Activated gamma-delta T cell treated with Interleukin-2 at 50 U/mL for 16 hours (primary cell): ENCODE measurements around the gene TSKU.

Source experiments
- DNase-seq: peaks from one replicate; pipeline ENCODE4 v3.0.0-alpha.2; 2020

Gene TSKU

GRCh38 chr11:76830639-76831327, 47.6 kb downstream of the TSKU start:
- DNase-seq, result no peak

GRCh38 chr11:76831686-76832310, 48.6 kb downstream of the TSKU start:
- no peak for DNase-seq

GRCh38 chr11:76832361-76832760, 49.2 kb downstream of the TSKU start:
- no peak for DNase-seq

GRCh38 chr11:76834151-76834550, 51.0 kb downstream of the TSKU start:
- no peak for DNase-seq

GRCh38 chr11:76835036-76835435, 51.9 kb downstream of the TSKU start:
- DNase-seq, result no peak

GRCh38 chr11:76835928-76836612, 52.9 kb downstream of the TSKU start:
- no peak for DNase-seq

- no peak for DNase-seq
Measured at GRCh38 chr11:76836613-76837291, 53.6 kb downstream of the TSKU start.

- DNase-seq, result no peak
Measured at GRCh38 chr11:76837696-76838677, 54.8 kb downstream of the TSKU start.

- DNase-seq, result no peak
Measured at GRCh38 chr11:76838678-76839068, 55.5 kb downstream of the TSKU start.

GRCh38 chr11:76839311-76839710, 56.2 kb downstream of the TSKU start:
- DNase-seq, result no peak

- DNase-seq, result no peak
Measured at GRCh38 chr11:76841923-76842452, 58.8 kb downstream of the TSKU start.

GRCh38 chr11:76843907-76844306, 60.8 kb downstream of the TSKU start:
- no peak for DNase-seq

GRCh38 chr11:76844511-76844910, 61.4 kb downstream of the TSKU start:
- DNase-seq, result no peak

GRCh38 chr11:76845069-76845468, 61.9 kb downstream of the TSKU start:
- DNase-seq, result no peak

- DNase-seq, result no peak
Measured at GRCh38 chr11:76846441-76846840, 63.3 kb downstream of the TSKU start.
